Smooth muscle cell of the brain vasculature (primary cell): ENCODE results near the gene TCF12.
"Not testable (repeated sequence)": the region's sequence is repeated elsewhere in the genome, so short reads cannot be mapped to it uniquely, and the experiment has no call there.

Experiments used
- DNase-seq: peaks from one replicate; pipeline ENCODE4 v3.0.0-alpha.2; 2012; ENCODE audit warnings: low read depth, low spot score

TCF12 gene

DNA sequence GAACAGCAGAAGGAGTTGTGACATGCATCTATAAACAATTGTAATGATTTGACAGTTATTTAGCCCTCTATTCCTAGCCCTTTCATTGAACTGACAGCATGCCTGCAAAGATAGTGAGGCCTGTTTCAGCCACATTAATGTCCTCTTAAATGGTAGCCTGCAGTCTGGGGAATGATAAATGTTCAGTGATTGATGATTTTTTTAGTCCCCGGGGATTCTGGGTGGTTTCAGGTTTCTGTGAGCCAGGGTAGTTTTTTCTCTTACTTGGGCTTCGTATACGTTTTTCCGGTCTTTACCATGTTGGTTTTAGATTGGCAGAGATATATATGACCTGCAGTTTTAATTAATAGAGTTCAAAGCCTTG, 172.0 kb downstream of the TCF12 start:
- DNase-seq, result no peak

DNA sequence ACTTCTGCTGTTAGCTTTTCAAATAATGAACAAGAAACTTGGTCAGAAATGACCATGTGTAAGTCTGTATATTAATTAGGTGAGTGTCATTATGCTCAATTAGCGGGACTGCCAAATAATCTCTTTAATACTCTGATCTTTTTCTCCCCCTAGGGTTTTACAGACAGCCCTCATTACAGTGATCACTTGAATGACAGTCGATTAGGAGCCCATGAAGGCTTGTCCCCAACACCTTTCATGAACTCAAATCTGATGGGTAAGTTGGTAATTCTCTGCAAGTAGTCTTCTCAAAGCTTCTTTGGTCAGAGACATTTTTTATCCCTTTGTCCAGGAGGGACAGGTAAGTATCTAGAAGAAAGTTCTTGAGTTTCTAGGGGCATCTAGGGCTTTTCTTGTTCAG, 173.2 kb downstream of the TCF12 start:
- no peak for DNase-seq

GRCh38 chr15:57092252-57092651, 173.8 kb downstream of the TCF12 start:
- no peak for DNase-seq

DNA sequence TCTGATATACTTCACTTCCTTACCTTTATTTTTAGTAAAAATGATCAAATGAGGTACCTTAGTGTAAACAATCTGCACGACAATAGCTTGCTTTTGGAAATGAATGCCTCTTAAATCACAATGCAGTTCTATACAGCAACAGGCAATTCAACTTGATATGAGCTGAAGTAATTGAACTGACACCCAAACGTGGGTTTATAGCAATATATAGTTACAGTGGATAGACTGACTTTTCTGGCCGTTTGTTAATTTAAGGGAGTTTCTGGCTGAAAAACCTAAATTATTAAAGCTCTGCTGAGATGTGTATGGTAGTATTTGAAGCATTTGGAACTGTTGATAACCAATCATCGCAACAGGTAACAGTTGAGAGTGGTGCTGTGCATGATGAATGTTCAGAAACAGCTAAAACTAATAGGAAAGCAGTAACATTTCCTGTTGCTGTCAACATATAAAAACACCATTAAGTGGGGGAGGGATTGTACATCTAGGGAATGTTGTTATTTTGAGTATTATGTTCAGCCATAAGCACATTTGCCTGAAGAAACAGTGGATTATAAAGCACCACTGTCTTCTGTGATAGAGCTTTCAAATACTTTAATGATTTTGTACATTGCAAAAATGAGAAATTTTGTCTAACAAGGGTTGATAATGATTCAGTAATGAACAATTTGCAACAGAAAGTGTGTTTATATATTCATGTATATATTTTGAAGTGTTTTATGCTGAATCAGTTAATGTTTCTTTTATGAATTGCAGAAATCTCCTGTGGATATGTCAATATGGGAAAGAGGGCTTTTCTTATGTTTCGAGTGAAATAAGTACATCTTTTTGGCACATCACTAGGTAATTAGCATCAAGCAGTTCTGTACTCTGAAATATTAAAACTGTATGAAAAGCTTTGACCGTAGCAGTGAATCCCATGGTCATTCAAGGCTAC, 176.1 kb downstream of the TCF12 start:
- no peak for DNase-seq

- DNase-seq, result no peak
Observed at GRCh38 chr15:57095896-57096295, 177.5 kb downstream of the TCF12 start.

DNA sequence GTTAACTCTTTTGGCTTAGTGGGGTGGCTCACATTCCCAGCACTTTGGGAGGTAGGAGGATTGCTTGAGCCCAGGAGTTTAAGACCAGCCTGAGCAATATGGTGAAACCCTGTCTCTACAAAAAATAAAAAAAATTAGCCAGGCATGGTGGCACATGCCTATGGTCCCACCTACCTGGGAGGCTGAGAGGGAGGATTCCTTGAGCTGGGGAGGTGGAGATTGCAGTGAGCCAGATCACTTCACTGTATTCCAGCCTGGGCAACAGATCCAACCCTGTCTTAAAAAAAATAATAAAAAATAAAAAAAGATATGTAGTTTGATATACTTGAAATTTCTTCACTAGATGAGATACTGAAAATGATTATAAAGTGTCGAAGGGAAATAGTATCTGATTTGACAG, 178.8 kb downstream of the TCF12 start:
- DNase-seq, result no peak

- DNase-seq, result not testable (repeated sequence)
Observed at GRCh38 chr15:57097919-57098543, 179.6 kb downstream of the TCF12 start.

DNA sequence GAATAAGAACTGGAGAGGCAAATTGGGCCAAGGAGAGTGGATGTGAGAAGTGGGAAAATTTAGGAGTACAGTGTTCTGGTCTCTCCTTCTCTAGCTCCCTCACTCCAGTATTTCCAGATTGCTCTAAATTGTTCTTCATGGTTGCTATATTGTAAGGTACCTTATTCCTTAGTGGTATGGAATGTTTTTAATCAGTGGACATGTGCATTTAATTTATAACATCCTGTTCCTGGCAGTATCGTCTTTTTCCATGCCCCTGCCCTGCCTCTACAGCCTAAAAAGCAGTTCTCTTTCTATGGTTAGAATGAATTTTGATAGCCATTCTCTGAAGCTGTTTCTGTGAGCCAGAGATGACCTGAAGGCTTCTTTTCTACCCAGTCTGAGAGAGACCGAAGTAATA, 180.5 kb downstream of the TCF12 start:
- DNase-seq, result no peak

GRCh38 chr15:57100136-57100539, 181.7 kb downstream of the TCF12 start:
- DNase-seq, result no peak

DNA sequence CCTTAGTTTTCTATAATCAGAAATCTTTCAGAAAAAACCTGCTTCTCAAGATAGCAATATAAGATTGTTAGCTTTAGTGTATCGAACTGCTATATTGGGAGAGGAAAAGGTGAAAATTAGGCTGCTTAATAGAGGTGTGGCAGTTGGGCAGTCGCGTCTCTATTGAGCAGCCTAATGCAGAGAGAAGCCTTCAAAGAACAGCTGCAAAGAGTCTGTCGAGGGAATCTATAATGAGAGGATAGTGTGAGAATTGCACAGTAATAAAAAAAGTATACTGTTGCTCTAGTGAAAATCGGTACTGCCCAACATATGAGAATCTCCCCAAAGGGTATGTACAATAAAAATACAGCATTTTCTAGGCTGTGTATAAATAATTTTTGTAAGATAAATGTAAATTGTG, 184.4 kb downstream of the TCF12 start:
- no peak for DNase-seq

DNA sequence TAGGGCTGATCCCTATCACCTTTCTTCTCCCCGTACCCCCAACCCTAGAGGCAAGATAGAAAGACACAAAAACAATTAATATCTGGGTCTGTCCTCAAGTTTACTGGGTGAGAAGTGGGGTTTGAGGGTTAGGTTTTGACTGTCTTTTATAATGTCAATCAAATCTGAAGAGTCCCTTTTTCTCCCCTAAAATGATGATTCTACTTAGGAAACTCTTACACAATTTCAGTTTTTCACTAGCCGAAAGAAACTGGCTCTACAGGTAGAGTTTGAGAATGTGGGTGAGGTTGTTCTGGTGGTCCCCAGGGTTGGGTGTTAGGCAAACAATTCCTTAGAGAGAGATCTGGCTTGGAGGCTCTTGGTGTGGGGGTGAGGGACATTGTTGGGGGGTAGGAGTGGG, 189.9 kb downstream of the TCF12 start:
- no peak for DNase-seq

- DNase-seq, result no peak
Observed at GRCh38 chr15:57109005-57109404, 190.6 kb downstream of the TCF12 start.

DNA sequence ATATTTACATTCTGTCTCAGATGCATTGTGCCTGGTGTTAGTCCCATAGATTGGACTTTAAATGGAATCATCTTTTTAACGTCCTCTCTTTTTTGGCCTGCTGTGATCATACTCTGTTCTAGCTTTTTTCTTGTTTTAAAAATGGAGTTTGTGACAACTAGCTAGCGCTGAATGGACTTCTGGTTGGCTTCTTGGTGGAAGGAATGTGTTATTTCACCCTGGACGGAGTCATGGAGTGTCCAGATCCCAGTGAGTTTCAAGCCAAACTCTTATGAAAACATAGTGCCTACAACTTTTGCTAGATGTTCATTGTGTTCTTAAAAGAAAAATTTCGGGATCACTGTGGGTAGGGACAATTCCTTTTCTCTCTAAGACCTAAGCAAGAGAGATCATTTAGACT, 192.6 kb downstream of the TCF12 start:
- DNase-seq, result no peak

DNA sequence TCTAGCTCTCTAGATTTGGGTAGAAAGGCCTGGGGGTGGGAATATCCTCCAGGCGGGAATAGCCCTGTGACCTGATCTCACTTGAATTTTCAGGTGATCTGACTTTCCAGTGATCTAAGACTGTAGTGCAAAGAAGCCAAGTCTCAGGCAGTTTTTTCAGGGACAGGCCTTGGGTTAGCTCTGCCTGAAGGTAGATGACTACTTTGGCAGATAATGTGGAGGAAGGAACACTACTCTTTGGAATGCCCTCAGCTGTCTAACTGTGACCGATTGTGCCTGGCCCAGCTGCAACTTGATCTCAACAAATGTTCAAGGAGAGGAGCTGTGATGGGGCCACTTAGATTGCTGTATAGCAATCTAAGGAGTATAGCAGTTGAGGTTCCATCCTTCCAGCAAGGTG, 193.7 kb downstream of the TCF12 start:
- DNase-seq, result no peak

DNA sequence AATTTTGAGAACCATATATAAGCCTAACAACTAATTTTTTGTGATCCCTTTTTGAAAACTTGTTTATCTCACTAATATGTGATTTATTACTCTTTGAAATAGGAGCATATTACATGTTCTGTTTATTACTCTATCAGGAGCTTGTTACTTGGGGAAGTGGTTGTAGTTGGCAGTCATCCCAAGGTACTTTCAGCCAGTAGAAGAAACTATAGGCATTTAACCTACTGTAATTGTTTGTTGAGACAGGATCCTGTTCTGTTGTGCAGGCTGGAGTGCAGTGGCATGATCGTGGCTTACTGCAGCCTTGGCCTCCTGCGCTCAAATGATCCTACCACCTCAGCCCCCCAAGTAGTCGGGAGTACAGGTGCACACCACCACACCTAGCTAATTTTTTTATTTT, 195.6 kb downstream of the TCF12 start:
- no peak for DNase-seq

DNA sequence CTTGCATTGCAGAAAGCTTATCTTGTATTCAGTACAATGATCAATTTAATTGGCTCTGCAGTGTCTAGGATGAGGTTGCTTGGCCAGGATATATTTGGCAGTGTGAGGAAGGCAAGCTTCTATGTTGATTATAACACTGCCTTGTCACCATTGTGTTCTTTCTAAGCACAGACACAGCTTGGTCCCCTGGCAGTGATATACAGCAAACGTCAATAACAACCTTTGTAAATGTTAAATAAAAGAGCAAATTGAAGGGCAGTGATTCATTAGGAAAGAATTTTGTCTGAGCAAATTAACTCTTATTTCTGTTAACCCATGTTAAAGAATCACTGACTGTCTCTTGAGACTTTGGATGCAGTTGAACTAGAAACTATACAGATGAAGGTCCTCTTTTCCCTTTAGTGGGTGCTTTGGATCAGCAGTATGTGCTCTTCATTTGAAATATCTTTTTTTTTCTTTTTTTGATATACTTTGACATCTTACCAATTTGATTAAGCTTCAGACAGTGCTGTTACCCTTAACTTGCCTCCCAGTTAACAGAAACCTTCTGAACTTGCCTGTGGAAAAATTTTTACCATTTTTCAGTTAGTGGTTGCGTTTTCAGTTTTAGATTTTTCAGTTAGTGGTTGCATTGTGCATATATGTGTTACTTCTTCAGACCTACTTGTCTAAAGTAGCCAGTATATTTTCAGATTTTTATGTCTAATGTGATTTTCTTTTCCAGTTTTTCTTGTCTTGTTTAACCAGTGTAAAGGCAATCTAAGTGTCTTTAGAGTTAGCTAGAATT, 199.8 kb downstream of the TCF12 start:
- DNase-seq, result no peak

GRCh38 chr15:57122080-57122840, 203.8 kb downstream of the TCF12 start:
- DNase-seq, result no peak

DNA sequence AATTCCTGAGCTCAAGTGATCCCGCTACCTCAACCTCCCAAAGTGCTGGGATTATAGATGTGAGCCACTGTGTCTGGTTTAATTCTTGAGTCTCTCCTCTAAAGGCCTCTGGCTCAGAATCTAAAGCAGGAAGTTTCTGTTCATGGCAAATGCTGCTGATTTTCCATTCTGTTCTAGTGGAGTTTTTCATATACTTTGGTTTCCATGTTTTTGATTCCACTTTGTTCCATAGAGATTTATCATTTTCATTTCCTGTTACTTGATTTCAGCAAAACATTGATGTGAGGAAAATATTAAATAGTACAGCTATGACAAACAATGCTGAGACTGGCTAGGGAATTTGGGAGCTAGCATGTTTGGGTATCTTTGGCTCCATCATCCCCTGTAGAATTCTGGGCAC, 205.6 kb downstream of the TCF12 start:
- no peak for DNase-seq

DNA sequence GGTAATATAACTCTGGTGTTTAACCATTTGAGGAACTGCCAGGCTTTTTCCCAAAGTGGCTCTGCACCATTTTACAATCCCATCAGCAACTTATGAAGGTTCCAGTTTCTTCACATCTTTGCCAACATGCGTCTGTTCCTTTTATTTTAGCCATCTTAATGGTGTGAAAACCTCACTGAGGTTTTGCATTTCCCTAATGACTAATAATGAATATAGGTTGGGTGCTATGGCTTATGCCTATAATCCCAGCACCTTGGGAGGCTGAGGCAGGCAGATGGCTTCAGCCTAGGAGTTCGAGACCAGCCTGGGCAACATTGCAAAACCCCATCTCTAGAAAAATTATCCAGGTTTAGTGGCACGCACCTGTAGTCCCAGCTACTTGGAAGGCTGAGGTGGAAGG, 210.6 kb downstream of the TCF12 start:
- no peak for DNase-seq

- DNase-seq, result no peak
Observed at GRCh38 chr15:57130956-57131355, 212.5 kb downstream of the TCF12 start.

DNA sequence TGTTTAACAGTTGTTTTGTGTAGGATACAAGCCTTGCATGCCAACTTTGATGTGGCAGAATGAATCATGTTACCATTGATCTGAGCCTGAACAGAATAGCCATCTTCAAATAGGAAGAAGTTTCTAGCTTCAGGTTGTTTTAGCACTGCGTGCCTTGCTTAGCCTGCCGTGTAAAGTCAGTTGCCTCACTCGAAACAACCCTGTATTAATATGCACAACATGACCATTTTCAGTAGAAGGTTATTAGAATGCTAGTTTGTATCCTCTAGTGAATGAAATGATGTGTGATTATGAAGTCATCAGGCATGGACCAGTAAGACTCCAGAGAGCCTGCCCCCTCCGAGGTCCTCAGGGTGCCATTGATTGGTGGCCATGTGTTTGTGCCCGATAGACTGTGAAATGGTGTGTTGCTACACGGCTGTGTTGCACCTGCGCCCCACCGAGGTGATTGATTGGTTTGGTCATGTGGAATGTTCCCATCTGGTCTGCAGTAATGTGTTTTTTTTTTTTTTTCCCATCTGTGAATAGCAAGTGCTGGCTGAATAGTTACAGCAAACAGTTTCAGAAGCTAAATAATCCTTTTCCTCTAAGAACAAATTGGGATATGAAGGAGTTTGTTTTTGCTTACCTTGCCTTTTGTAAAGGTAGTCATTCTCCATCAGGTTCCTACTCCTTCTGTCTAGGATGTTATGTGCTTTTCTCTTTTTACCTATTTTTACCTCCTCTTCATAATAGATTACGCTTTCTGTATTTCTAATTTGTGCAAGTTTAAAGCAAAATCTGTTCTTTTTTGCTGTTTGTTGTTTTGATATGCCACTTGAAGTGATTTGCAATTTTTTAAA, 214.9 kb downstream of the TCF12 start:
- DNase-seq, result no peak
